ENCODE data around the gene C10orf143. TPM values are rescaled to one million over a fixed set of nuclear protein-coding genes. Genes with fewer than 3 reads are reported as not detected.
"Not testable (repeated sequence)": the region's sequence is repeated elsewhere in the genome, so short reads cannot be mapped to it uniquely, and the experiment has no call there.

Gene C10orf143
- total RNA-seq, 1 donor from 2014 or later, result 11.6 TPM

DNA sequence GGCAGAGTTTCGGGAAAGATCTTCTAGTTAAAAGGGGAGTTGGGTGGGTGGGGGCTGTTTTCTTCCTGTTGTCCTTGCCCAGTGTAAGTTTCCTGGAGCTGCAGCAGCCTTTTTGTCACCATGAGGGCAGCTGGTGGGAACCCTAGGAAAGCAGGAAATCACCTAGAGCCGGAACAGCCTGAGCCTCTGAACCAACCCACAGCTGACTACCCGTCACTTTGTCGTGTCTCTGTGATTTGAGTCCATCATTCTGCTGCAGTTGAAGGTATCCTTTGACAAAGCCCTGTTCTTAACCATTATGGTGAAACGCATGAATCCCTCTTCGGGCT, 1.2 kb upstream of the C10orf143 start:
- DNase-seq (ENCODE audit: low spot score), result no peak

- DNase-seq (ENCODE audit: low spot score), result peak; percentile 97
Observed at GRCh38 chr10:130111113-130111851, 652 bp upstream of the C10orf143 start.

DNA sequence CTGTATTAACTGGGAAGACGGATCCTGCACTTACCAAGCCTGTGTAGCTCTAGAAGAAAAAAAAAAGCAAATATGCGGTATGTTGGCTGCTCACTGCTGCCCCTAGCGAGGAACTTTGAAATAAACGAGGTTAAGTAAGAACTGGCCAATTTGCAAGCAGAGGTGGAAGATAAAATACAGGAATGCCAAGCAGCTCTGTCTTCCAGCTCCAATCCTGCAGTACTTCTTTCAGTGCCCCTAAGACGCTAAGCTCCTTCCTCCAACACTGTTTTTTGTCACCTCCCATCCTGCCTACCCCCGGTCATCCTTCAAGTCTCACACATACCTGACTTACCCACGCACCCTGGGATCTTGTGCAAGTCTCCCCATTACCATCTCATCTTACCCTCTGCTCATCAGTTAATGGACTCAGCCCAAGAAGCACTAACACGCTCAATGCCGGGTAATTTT, 809 bp downstream of the C10orf143 start:
- DNase-seq (ENCODE audit: low spot score), result peak; percentile 85

DNA sequence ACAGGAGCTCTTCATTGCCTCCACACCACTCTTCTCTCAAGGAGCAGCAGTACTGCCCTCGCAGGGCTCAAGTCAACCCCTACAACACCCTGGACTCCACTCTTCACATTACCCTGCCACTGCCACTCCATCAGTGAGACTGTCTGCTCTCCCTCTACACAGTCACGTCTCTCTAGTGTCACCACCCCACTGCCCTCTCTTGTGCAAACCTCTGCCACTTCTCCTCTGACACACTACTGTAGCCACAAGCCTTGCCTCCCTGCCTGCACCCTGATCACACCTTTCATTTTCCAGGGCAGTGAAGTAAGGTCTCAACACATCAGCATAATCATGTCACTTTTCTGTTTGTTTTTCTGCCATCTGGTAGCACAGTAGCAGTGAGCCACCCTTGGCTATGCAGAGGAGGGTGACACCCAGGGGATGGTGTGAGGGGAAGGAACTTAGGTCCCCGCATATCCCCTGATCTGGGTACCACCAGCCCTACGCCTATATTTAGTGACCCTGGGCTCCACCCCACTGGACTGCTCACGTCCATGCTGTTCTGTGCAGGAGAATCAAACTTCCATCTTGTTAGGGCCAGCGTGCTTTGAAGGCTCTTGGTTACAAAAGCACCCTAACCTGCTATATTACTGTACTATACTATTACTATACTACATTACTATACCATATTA, 1.6 kb downstream of the C10orf143 start:
- DNase-seq (ENCODE audit: low spot score), result no peak

GRCh38 chr10:130108146-130108545, 2.5 kb downstream of the C10orf143 start:
- DNase-seq (ENCODE audit: low spot score), result not testable (repeated sequence)

DNA sequence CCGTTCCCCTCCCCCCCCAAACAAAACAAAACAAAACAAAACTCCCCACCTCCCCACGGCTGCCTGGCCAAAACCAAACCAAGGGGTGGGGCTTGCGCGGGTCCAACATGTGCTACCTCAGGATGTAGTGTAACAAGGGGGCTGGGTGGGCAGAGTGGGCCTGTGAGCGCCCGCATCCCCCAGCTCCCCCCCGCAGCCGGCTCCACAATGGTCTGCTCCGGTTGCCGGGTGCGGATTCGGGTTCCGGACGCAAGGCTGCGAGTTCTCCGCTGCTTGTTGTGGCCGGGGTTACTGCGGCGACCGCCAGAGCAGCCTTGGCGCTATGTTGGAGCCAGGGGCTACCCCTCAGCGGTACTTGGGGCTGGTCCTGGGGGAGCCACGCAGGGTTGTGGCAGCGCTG, 4.9 kb downstream of the C10orf143 start:
- no peak for DNase-seq (ENCODE audit: low spot score)

GRCh38 chr10:130099344-130099743, 11.3 kb downstream of the C10orf143 start:
- no peak for DNase-seq (ENCODE audit: low spot score)

DNA sequence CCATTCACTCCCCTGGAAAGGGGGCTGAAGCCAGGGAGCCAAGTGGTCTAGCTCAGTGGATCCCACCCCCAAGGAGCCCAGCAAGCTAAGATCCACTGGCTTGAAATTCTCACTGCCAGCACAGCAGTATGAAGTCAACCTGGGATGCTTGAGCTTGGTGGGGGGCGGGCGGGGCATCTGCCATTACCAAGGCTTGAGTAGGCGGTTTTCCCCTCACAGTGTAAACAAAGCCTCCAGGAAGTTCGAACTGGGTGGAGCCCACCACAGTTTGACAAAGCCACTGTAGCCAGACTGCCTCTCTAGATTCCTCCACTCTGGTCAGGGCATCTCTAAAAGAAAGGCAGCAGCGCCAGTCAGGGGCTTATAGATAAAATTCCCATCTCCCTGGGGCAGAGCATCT, 20.1 kb downstream of the C10orf143 start:
- DNase-seq (ENCODE audit: low spot score), result not testable (repeated sequence)

GRCh38 chr10:130080461-130080814, 30.2 kb downstream of the C10orf143 start:
- DNase-seq (ENCODE audit: low spot score), result no peak

- DNase-seq (ENCODE audit: low spot score), result no peak
Observed at GRCh38 chr10:130079614-130080460, 30.8 kb downstream of the C10orf143 start.

- no peak for DNase-seq (ENCODE audit: low spot score)
Observed at GRCh38 chr10:130078120-130078519, 32.5 kb downstream of the C10orf143 start.

DNA sequence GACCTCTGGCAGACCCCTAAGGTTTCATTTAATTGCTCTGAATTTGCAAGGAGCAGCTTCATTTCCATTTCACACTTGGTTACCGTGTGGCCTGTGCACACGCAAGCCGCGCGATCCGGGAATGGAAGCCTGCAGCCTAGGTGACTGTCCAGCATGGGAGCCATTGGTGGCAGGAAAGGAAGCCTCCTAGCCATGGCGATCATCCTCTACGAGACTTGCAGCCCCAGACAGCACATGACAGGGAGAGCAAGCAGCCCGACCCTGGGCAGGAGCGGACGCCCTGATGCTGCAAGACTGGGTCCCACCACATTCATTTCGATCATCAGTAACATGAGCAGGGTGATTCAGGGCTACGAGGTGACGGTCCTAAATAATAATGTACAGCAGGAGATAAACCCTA, 33.9 kb downstream of the C10orf143 start:
- no peak for DNase-seq (ENCODE audit: low spot score)

DNA sequence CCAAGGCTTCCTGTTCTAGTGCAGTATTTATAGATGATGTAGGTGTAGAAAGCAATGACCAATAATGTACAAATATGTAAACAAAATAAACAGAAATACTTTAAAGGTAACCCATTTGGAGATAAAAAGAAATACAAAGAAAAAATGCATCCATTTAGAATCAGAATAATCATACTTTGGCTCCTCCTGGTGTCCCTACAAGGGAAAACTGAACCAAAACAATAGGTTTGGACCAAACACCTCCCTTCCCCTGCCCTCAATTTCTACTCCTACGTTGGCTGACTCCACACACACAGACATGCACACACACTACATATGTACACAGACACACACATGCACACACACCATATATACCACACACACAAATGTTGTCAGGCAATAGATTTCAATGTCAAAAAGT, 36.0 kb downstream of the C10orf143 start:
- DNase-seq (ENCODE audit: low spot score), result no peak

DNA sequence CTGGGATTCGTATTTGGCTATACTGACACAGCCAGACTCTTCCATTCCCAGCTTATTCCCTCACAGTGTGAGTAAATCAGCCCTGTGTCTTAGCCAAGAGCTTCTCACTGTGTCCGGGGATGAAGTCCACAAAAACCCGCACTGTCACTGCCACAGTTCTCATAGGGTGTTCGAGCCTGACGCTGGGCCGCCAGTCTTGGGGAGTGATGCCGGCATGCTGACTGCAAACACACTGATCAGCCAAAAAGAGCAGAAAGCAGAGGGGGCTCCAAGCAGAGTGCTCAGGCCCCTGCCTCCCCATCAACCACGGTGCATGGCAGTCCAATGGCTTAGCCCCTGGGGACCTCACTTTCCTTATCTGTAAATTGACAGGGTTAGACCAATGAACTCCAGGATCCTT, 36.7 kb downstream of the C10orf143 start:
- DNase-seq (ENCODE audit: low spot score), result no peak

GRCh38 chr10:130072247-130072646, 38.4 kb downstream of the C10orf143 start:
- DNase-seq (ENCODE audit: low spot score), result no peak

DNA sequence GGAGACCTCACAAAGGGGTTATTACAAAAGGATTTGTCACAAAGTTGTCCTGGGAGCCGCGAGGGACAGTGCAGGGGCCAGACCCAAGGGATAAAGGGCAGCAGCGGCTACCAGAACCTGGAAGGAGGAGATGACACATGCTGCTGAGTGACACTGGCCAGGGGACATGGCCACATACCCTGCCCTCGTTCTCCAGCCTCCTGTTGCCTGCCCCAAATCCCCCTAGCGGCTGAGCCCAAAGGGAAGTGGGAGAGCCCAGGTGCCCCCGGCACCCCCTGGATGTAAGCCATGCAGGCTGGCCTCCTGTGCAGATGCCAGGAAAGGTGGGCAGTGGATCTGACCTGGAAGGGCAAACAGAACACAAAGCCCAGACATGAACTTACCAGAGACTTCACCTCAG, 42.7 kb downstream of the C10orf143 start:
- no peak for DNase-seq (ENCODE audit: low spot score)

DNA sequence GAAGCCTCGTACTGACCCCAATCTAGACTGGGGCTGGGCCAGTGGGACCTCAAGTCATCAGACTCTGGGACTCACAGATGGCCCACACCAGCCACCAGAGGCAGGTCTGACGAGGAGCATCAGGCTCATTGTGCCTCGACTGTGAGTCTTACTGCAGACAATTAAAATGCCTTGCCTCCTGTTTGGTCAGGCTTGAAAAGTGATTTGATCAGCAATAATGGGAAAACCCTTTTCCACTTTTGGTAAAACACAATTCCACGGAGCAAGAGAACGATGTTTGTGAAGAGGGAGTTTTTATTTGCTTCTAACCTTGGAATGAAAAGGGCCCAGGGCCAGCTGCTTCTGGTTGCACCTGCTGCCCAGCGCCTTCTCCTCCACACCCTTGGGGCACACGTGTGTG, 43.9 kb downstream of the C10orf143 start:
- DNase-seq (ENCODE audit: low spot score), result no peak

GRCh38 chr10:130065251-130065650, 45.4 kb downstream of the C10orf143 start:
- DNase-seq (ENCODE audit: low spot score), result no peak

DNA sequence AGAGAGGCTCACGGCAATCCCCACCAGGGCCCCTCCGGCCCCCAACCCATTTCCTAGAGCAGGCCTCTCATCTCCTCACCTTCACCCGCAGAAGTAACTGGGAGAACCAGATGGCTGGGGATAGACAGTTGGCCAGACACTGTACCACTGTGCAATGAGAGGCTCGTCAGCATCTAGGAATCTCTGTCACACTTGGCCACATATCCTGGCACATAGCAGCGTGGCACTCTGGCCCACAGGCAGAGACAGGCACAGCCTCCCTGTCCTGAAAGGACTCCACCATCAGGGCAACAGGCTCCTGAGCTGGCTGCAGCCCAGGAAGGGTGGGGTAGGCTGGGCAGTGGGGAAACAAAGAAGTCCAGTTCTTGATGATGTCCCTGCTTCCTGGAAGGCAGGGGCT, 45.8 kb downstream of the C10orf143 start:
- DNase-seq (ENCODE audit: low spot score), result no peak

GRCh38 chr10:130062976-130063375, 47.7 kb downstream of the C10orf143 start:
- no peak for DNase-seq (ENCODE audit: low spot score)

DNA sequence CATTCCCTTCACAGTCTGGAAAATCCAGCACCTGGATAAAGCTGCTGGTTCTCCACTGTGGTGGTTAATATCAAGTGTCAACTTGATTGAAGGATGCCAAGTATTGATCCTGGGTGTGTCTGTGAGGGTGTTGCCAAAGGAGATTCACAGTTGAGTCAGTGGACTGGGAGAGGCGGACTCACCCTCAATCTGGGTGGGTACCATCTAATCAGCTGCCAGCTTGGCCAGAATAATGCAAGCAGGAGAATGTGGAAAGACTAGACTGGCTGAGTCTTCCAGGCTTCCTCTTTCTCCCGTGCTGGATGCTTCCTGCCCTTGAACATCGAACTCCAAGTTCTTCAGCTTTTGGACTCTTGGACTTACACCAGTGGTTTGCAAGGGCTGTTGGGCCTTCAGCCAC, 48.4 kb downstream of the C10orf143 start:
- no peak for DNase-seq (ENCODE audit: low spot score)

DNA sequence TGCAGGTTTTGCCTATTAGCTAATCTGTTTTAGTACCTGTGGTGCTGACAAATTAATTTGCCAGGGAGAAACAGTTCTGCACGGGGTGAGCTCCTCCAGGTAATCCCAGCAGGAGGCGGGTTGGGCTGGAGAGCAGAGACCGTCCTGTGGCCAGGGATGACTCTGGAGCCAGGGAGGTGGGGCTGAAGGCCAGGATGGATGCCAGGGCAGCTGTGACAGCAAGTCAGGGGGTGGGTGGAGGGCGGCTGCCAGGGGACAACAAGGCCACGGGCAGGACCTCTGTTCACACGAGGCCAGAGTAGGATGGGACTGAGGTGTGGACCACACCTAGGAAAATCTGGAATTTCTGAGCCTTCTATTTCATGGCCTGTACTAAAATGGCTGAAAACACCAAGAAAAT, 48.9 kb downstream of the C10orf143 start:
- no peak for DNase-seq (ENCODE audit: low spot score)

GRCh38 chr10:130054021-130054420, 56.6 kb downstream of the C10orf143 start:
- no peak for DNase-seq (ENCODE audit: low spot score)
